Fibroblast of skin of abdomen (primary cell): ENCODE measurements around the gene ACADSB.

Source experiments
- DNase-seq: peaks from one replicate; pipeline ENCODE4 v3.0.0-alpha.2; 2013

ACADSB gene

GRCh38 chr10:123004298-123004697 is 4.5 kb upstream of the ACADSB start:
- no peak for DNase-seq

- DNase-seq: peak; percentile 18
Measured at GRCh38 chr10:123007558-123008354, 1.1 kb upstream of the ACADSB start.

GRCh38 chr10:123009105-123009820 is 457 bp downstream of the ACADSB start:
- DNase-seq: no peak

GRCh38 chr10:123011987-123012386 is 3.2 kb downstream of the ACADSB start:
- DNase-seq: no peak

GRCh38 chr10:123013456-123014419 is 4.9 kb downstream of the ACADSB start:
- DNase-seq: no peak

GRCh38 chr10:123014772-123015171 is 6.0 kb downstream of the ACADSB start:
- no peak for DNase-seq

GRCh38 chr10:123016228-123016627 is 7.4 kb downstream of the ACADSB start:
- DNase-seq: peak; percentile 5

GRCh38 chr10:123017421-123018165 is 8.8 kb downstream of the ACADSB start:
- DNase-seq: no peak

- DNase-seq: no peak
Measured at GRCh38 chr10:123018531-123018930, 9.7 kb downstream of the ACADSB start.

GRCh38 chr10:123019264-123019663 is 10.5 kb downstream of the ACADSB start:
- no peak for DNase-seq

- no peak for DNase-seq
Measured at GRCh38 chr10:123019941-123020703, 11.3 kb downstream of the ACADSB start.

- DNase-seq: no peak
Measured at GRCh38 chr10:123021517-123021916, 12.7 kb downstream of the ACADSB start.

GRCh38 chr10:123024540-123024939 is 15.7 kb downstream of the ACADSB start:
- no peak for DNase-seq

GRCh38 chr10:123026302-123026701 is 17.5 kb downstream of the ACADSB start:
- DNase-seq: no peak

GRCh38 chr10:123027861-123028260 is 19.1 kb downstream of the ACADSB start:
- no peak for DNase-seq

- no peak for DNase-seq
Measured at GRCh38 chr10:123031124-123031523, 22.3 kb downstream of the ACADSB start.

- no peak for DNase-seq
Measured at GRCh38 chr10:123034332-123034731, 25.5 kb downstream of the ACADSB start.

- no peak for DNase-seq
Measured at GRCh38 chr10:123035467-123036086, 26.8 kb downstream of the ACADSB start.

- DNase-seq: no peak
Measured at GRCh38 chr10:123038782-123039631, 30.2 kb downstream of the ACADSB start.

GRCh38 chr10:123039632-123039930 is 30.8 kb downstream of the ACADSB start:
- DNase-seq: no peak
